ENCODE results near the gene RBM23.
A peak's percentile ranks its signal among the peaks of the same experiment; 100 is the strongest.
"Not testable (repeated sequence)": the region's sequence is repeated elsewhere in the genome, so short reads cannot be mapped to it uniquely, and the experiment has no call there.

RBM23 gene

GRCh38 chr14:22918804-22919600 is at the start of gene RBM23:
Gene RBM23 (minus strand): TSS chr14:22919149.
- peak; percentile 100 for DNase-seq (ENCODE audit: low spot score)

GRCh38 chr14:22966783-22967269 is 47.9 kb upstream of the RBM23 start:
- no peak for DNase-seq (ENCODE audit: low spot score)

GRCh38 chr14:22965916-22966782 is 47.2 kb upstream of the RBM23 start:
- not testable (repeated sequence) for DNase-seq (ENCODE audit: low spot score)

- no peak for DNase-seq (ENCODE audit: low spot score)
Observed at GRCh38 chr14:22962061-22962676, 43.2 kb upstream of the RBM23 start.

- peak; percentile 84 for DNase-seq (ENCODE audit: low spot score)
Observed at GRCh38 chr14:22955702-22956569, 37.0 kb upstream of the RBM23 start.

GRCh38 chr14:22952418-22952817 is 33.5 kb upstream of the RBM23 start:
- DNase-seq (ENCODE audit: low spot score): no peak

- DNase-seq (ENCODE audit: low spot score): not testable (repeated sequence)
Observed at GRCh38 chr14:22951795-22952194, 32.8 kb upstream of the RBM23 start.

GRCh38 chr14:22945642-22946041 is 26.7 kb upstream of the RBM23 start:
- no peak for DNase-seq (ENCODE audit: low spot score)

- peak; percentile 51 for DNase-seq (ENCODE audit: low spot score)
Observed at GRCh38 chr14:22939684-22940083, 20.7 kb upstream of the RBM23 start.

GRCh38 chr14:22935156-22935555 is 16.2 kb upstream of the RBM23 start:
- DNase-seq (ENCODE audit: low spot score): no peak

GRCh38 chr14:22932146-22932545 is 13.2 kb upstream of the RBM23 start:
- no peak for DNase-seq (ENCODE audit: low spot score)

- DNase-seq (ENCODE audit: low spot score): no peak
Observed at GRCh38 chr14:22929961-22930364, 11.0 kb upstream of the RBM23 start.

- peak; percentile 100 for DNase-seq (ENCODE audit: low spot score)
Observed at GRCh38 chr14:22929104-22929960, 10.4 kb upstream of the RBM23 start, which contains the start of gene PRMT5. Gene PRMT5 (minus strand): TSS chr14:22929376. CDS start chr14:22929361, 15 bp downstream.

- DNase-seq (ENCODE audit: low spot score): no peak
Observed at GRCh38 chr14:22928237-22929103, 9.5 kb upstream of the RBM23 start.

- DNase-seq (ENCODE audit: low spot score): peak; percentile 39
Observed at GRCh38 chr14:22926316-22926715, 7.4 kb upstream of the RBM23 start.

GRCh38 chr14:22925513-22925912 is 6.6 kb upstream of the RBM23 start:
- DNase-seq (ENCODE audit: low spot score): no peak

GRCh38 chr14:22923746-22924145 is 4.8 kb upstream of the RBM23 start:
- DNase-seq (ENCODE audit: low spot score): no peak

- no peak for DNase-seq (ENCODE audit: low spot score)
Observed at GRCh38 chr14:22922294-22922693, 3.3 kb upstream of the RBM23 start.

GRCh38 chr14:22920697-22921096 is 1.7 kb upstream of the RBM23 start:
- DNase-seq (ENCODE audit: low spot score): no peak

- no peak for DNase-seq (ENCODE audit: low spot score)
Observed at GRCh38 chr14:22919601-22919921, 612 bp upstream of the RBM23 start.
